Astrocyte of the hippocampus (primary cell): ENCODE measurements around the gene SNX8.
"Not testable (repeated sequence)": the region's sequence is repeated elsewhere in the genome, so short reads cannot be mapped to it uniquely, and the experiment has no call there.

Experiments
- DNase-seq: peaks from one replicate; pipeline ENCODE4 v3.0.0; 2011; ENCODE audit warnings: low read depth, low spot score

The SNX8 gene, protein sequence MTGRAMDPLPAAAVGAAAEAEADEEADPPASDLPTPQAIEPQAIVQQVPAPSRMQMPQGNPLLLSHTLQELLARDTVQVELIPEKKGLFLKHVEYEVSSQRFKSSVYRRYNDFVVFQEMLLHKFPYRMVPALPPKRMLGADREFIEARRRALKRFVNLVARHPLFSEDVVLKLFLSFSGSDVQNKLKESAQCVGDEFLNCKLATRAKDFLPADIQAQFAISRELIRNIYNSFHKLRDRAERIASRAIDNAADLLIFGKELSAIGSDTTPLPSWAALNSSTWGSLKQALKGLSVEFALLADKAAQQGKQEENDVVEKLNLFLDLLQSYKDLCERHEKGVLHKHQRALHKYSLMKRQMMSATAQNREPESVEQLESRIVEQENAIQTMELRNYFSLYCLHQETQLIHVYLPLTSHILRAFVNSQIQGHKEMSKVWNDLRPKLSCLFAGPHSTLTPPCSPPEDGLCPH

GRCh38 chr7:2314209-2314955, at the start of gene SNX8:
Gene SNX8 (minus strand): TSS chr7:2314441. CDS start chr7:2314421, 20 bp downstream.
- DNase-seq: peak; percentile 96

GRCh38 chr7:2362385-2363088, 48.3 kb upstream of the SNX8 start:
- DNase-seq: no peak

DNA sequence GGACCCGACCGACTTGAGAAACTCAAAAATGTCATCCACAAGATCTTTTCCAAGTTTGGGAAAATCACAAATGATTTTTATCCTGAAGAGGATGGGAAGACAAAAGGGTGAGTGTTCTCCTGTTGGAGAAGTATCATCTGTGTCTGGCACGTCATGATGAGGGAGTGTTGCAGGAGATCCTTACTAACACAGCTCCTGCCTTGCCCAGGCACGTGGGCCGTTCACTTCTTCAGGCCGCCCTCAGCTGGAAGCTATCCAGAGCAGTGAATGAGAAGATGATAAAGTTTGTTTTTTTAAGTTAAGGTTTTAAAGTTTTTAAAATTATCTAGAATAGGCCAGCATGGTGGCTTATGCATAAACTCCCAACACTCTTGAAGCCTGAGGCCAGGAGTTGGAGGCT, 46.6 kb upstream of the SNX8 start:
- DNase-seq: no peak

- DNase-seq: no peak
These were observed 45.4 kb upstream of the SNX8 start for GRCh38 chr7:2359610-2360009.

DNA sequence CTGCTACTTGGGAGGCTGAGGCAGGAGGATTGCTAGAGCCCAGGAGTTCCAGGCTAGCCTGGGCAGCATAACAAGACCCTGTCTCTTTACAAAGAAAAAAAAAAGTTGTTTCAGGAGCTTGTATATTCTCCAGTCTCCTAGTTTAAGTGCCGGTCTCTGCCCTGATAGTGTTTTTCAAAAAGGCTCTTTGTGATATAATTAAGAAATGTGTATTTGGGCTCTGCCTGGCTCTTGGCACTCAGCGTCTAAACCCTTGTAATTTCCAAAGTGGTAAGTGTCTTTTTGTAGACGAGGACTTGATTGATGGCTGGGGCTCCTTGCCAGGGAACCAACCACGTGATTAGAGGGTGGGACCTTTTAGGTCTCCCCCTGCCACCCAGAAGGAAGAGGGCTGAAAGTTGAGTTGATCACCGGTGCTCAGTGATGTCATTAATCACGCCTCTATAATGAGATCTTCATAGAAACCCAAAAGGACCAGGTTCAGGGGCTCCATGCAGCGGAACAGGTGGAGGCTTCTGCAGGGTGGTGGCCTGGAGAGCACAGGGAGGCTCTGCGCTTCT, 44.8 kb upstream of the SNX8 start:
- no peak for DNase-seq

- no peak for DNase-seq
These were observed 43.3 kb upstream of the SNX8 start for GRCh38 chr7:2357571-2357970.

DNA sequence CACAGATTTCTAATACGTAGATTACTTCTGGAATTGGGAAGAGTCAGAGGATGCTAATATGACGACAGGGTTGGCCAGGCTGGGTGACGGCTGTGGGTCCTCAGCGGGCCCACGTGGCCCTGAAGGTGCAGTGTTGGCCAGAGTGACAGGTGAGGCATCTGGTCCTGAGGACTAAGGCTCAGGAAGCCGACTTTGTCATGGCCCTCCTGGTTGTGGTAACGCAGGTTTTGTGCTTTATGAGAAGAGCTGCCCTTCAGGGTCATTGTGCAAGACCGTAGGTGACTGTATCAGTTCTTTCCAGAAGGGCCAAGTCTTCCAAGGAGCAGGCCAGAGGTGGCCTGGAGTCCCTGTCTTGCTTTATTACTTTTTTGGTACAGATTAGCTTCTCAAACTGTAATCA, 42.9 kb upstream of the SNX8 start:
- DNase-seq: no peak

- DNase-seq: peak; percentile 20
These were observed 41.4 kb upstream of the SNX8 start for GRCh38 chr7:2355705-2356008.

- DNase-seq: peak; percentile 26
These were observed 40.9 kb upstream of the SNX8 start for GRCh38 chr7:2354939-2355704.

DNA sequence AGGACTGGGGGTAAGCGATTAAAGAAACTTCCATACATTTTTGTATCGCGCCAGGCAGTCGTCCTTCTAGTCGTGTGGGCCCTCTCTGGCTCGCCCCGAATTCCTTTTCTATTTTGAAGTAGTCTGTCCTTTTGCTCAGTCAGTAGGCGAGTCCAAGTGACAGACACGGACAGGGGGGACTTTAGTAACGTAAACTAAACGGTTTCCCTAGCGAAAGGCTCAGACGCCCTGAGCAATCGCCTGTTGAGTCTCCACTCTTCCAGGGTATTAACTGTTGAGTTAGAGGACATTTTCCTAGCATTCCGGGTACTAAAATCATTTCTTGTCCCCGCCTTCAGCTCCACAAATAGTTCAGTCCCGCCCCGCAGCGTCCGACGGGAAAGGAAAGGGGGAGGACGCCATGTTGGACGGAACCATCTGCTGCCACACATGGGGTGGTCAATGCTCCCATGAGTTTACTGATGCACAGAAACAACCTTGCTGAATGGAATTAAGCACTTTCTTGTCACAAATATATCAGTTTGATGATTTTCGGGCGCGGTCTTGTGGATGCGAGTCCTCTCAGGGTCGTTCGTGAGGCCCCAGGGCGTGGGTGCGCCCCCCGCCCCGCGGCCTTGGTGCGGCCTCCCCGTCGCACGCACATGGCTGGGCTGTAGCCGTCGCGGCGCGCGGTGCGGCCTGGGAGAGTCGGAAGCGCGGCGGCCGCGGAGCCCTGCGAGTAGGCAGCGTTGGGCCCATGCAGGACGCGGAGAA, 40.1 kb upstream of the SNX8 start, which contains the start of gene EIF3B:
EIF3B (plus strand) TSS at position 642 of the 753 bp plus-strand sequence; CDS start at position 737, 95 bp downstream.
- peak; percentile 96 for DNase-seq

DNA sequence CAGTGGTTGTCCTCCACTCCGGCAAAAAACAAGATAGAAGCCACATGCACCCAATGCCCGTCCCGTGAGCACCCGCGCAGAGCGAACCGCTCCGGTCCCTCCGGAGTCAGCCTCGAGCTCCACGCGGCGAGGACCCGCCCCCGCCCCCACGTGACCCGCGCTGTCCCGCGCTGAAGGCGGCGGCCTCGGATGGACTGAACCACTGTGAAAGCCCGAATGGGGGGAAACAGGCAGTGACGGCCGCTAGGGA, 39.6 kb upstream of the SNX8 start:
- peak; percentile 96 for DNase-seq

- DNase-seq: no peak
These were observed 39.1 kb upstream of the SNX8 start for GRCh38 chr7:2353113-2353935.

- DNase-seq: no peak
These were observed 36.6 kb upstream of the SNX8 start for GRCh38 chr7:2350861-2351260.

DNA sequence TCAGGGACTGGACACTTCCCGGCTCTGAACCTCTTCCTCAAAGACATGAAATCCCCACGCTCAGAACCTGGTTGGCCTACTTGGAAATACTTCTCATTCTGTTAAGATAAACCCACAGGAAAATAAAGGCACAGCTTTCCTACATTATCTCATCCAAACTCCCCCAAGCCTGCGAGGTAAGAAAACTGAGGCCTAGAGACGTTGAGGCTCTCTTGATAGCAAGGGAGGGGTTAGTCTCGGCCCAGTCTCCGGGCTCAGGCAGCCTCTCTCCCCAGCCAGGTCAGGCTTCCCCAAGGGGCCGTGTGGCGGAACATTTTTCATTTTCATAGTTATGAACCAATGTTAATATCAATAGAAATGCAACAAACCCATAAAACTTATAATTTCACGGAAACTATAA, 35.8 kb upstream of the SNX8 start:
- DNase-seq: no peak

- DNase-seq: not testable (repeated sequence)
These were observed 33.3 kb upstream of the SNX8 start for GRCh38 chr7:2347351-2348063.

GRCh38 chr7:2336626-2337299, 22.5 kb upstream of the SNX8 start:
- DNase-seq: no peak

DNA sequence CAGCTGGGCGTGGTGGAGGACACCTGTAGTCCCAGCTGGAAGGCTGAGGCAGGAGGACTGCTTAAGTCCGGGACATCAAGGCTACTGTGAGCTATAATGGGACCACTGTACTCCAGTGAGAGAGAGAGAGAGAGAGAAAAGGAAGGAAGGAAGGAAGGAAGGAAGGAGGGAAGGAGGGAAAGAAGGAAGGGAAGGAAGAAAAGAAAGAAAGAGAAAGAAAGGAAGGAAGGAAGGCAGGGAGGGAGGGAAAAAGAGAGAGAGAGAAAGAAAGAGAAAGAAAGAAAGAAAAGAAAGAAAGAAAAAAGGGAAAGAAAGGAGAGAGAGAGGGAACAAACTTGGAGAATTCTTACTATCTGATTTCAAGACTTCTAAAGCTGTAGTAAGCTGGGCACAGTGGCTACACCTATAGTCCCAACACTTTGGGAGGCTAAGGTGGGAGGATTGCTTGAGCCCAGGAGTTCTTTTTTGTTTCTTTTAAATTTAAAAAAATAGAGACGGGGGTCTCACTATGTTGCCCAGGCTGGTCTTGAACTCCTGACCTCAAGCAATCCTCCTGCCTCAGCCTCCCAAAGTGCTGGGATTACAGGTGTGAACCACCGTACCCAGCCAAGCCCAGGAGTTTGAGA, 18.5 kb upstream of the SNX8 start:
- DNase-seq: not testable (repeated sequence)

- DNase-seq: no peak
These were observed 17.5 kb upstream of the SNX8 start for GRCh38 chr7:2331707-2332106.
